K562 (cell line): Measurements from ENCODE around the gene ANO4. TPM values are rescaled to one million over a fixed set of nuclear protein-coding genes. Genes with fewer than 3 reads are reported as not detected.

Experiments
- ATAC-seq: fragments of 200-7000 bp; cut with Tn5 transposase; 3 replicates; pipeline ENCODE4 v1.9.1; 2020; ENCODE audit warnings: moderate library complexity
- BruUV-seq: library from RNA; stranded (reverse); fragments of 400-500 nt; replicated peaks from 2 replicates; lab custom pipeline; 2021; lab: Mats Ljungman, UMichigan
- CTCF ChIA-PET: fragments of 300-600 bp; formaldehyde crosslinking; extraction: SDS; loops from one replicate; lab custom pipeline; 2021; ENCODE audit warnings: low intra/inter-chr PET ratio; lab: Yijun Ruan, JAX
- POLR2A ChIA-PET: fragments of 300-600, 350-650 bp; sonication (Branson Sonifier 250); formaldehyde crosslinking; extraction: SDS; loops from one replicate; lab custom pipeline; 2021; ENCODE audit warnings: antibody characterized with exemption, inconsistent platforms; lab: Yijun Ruan, JAX
- DNase-seq, 4 experiments: peaks; one replicate each; pipeline versions ENCODE4 v3.0.0 to v3.0.0-alpha.2; 2011 to 2018; ENCODE audit warnings: low spot score in 3 of 4, mixed read lengths in 3 of 4; ENCODE audit errors: extremely low read depth in 1 of 4
- FAIRE-seq: peaks from 2 replicates; lab custom pipeline; 2011; peaks lifted over from hg19 to GRCh38; lab: Jason Lieb, UNC
- H2AFZ ChIP-seq: 2 replicates; pipeline ENCODE4 v1.6.0; 2011; ENCODE audit warnings: low read depth, low read length, control low read depth, inconsistent platforms
- H3K27ac ChIP-seq: fragments of 200-600 bp; 3 replicates; pipeline ENCODE4 v1.8.0; 2011; ENCODE audit warnings: low read depth, mild to moderate bottlenecking, control low read depth, inconsistent platforms, low read length, moderate library complexity, mixed read lengths; ENCODE audit errors: extremely low read depth
- H3K27me3 ChIP-seq, 2 experiments: fragments of 300-600 bp in 1 of 2; 2 replicates in 1 of 2; 3 replicates in 1 of 2; pipeline versions ENCODE4 v1.6.0 to v1.8.0; 2011; ENCODE audit warnings: inconsistent platforms in 2 of 2, low read length in 2 of 2, mild to moderate bottlenecking in 1 of 2, mixed read lengths in 1 of 2, moderate library complexity in 1 of 2; ENCODE audit not compliant: control insufficient read depth in 2 of 2, insufficient read depth in 2 of 2
- H3K36me3 ChIP-seq: fragments of 300-600 bp; 3 replicates; pipeline ENCODE4 v1.8.0; 2011; ENCODE audit warnings: mild to moderate bottlenecking, low read length, inconsistent platforms; ENCODE audit not compliant: control insufficient read depth, insufficient read depth
- H3K4me1 ChIP-seq, 2 experiments: fragments of 200-600 bp in 1 of 2; replicated peaks in 1 of 2; 2 replicates in 1 of 2; 3 replicates in 1 of 2; pipeline versions ENCODE4 v1.5.1 to v1.8.0; 2011; ENCODE audit warnings: inconsistent platforms in 2 of 2, low read length in 2 of 2, mild to moderate bottlenecking in 1 of 2, mixed read lengths in 1 of 2, moderate library complexity in 1 of 2; ENCODE audit not compliant: control insufficient read depth in 2 of 2, insufficient read depth in 2 of 2
- H3K4me2 ChIP-seq: 2 replicates; pipeline ENCODE4 v1.6.1; 2011; ENCODE audit warnings: low read length, control low read depth, inconsistent platforms, mixed read lengths; ENCODE audit not compliant: insufficient read depth
- H3K4me3 ChIP-seq: fragments of 200-600 bp; sonication (generic), shearing (Covaris generic); 2 replicates; pipeline ENCODE4 v1.5.1; 2016; ENCODE audit warnings: control low read depth, inconsistent platforms
- H3K79me2 ChIP-seq: fragments of 200-600 bp; 3 replicates; pipeline ENCODE4 v1.8.0; 2011; ENCODE audit warnings: low read length, inconsistent platforms; ENCODE audit not compliant: control insufficient read depth, insufficient read depth
- H3K9ac ChIP-seq, 2 experiments: 2 replicates each; pipeline versions ENCODE4 v1.6.0 to v1.6.1; 2011; ENCODE audit warnings: low read depth in 2 of 2, low read length in 2 of 2, control low read depth in 1 of 2, inconsistent platforms in 1 of 2, mild to moderate bottlenecking in 1 of 2, mixed read lengths in 1 of 2; ENCODE audit not compliant: insufficient read depth in 1 of 2
- H3K9me1 ChIP-seq: one replicate; pipeline ENCODE4 v1.6.0; 2011; ENCODE audit warnings: inconsistent platforms, mild to moderate bottlenecking, low read length, moderate library complexity; ENCODE audit not compliant: control insufficient read depth, insufficient read depth
- H3K9me3 ChIP-seq: replicated peaks from 2 replicates; pipeline ENCODE4 v1.5.1; 2011; ENCODE audit warnings: low read depth, low read length, inconsistent platforms; ENCODE audit not compliant: control insufficient read depth, insufficient read depth
- H4K20me1 ChIP-seq: replicated peaks from 2 replicates; pipeline ENCODE4 v1.6.1; 2011; ENCODE audit warnings: low read length, inconsistent platforms, mixed read lengths; ENCODE audit not compliant: control insufficient read depth, insufficient read depth
- BRF1 ChIP-seq: IDR thresholded peaks from 3 replicates; pipeline ENCODE4 v1.6.1; 2011; ENCODE audit warnings: borderline replicate concordance, mild to moderate bottlenecking; ENCODE audit not compliant: insufficient read length; ENCODE audit errors: extremely low read depth
- DIDO1 ChIP-seq: fragments of 450-650 bp; IDR thresholded peaks from 2 replicates; pipeline ENCODE4 v1.6.1; 2016; ENCODE audit warnings: low read depth, missing biosample characterization, missing genetic modification characterization
- GTF2E2 ChIP-seq: fragments of 200-800 bp; sonication (Bioruptor generic); IDR thresholded peaks from 2 replicates; pipeline ENCODE4 v1.6.1; 2016; ENCODE audit warnings: missing genetic modification characterization, missing compliant biosample characterization
- NEUROD1 ChIP-seq: fragments of 150-350 bp; IDR thresholded peaks from 2 replicates; pipeline ENCODE4 v1.6.1; 2014; ENCODE audit warnings: borderline replicate concordance, low read length, low read depth; ENCODE audit not compliant: partially characterized antibody
- PHF20 ChIP-seq: fragments of 450-650 bp; IDR thresholded peaks from 2 replicates; pipeline ENCODE4 v1.6.1; 2018; ENCODE audit not compliant: partially characterized antibody
- RBFOX2 ChIP-seq: fragments of 200-400 bp; formaldehyde crosslinking; IDR thresholded peaks from 2 replicates; pipeline ENCODE4 v1.6.1; 2017; ENCODE audit warnings: low read depth, mild to moderate bottlenecking, low read length, moderate library complexity
- SMAD2 ChIP-seq: fragments of 150-350 bp; IDR thresholded peaks from 2 replicates; pipeline ENCODE4 v1.6.1; 2014; ENCODE audit warnings: low read depth, mild to moderate bottlenecking, low read length
- STAG1 ChIP-seq: sonication (generic); formaldehyde crosslinking; IDR thresholded peaks from 2 replicates; pipeline ENCODE4 v1.5.0; 2020; ENCODE audit warnings: missing genetic modification reagents, borderline replicate concordance
- ZBTB9 ChIP-seq: fragments of 450-650 bp; formaldehyde crosslinking; IDR thresholded peaks from 2 replicates; pipeline ENCODE4 v1.4.0; 2020; ENCODE audit warnings: mild to moderate bottlenecking, moderate library complexity
- WGBS: fragments of 100-300 bp; shearing (Covaris generic); methylation state at CpG from one replicate; pipeline ENCODE4 v1.1.6; 2016; ENCODE audit warnings: low coverage, mixed read lengths; ENCODE audit not compliant: insufficient coverage; ENCODE audit errors: missing lambda C conversion rate; 5-methylcytosine and 5-hydroxymethylcytosine counted together
- in situ Hi-C: fragments of 300-500 bp; cut with MboI; formaldehyde crosslinking; loops from 4 replicates; pipeline ENCODE4 v1.15.0; 2018; ENCODE audit warnings: inconsistent platforms, mixed read lengths
- intact Hi-C: fragments of 100-400 bp; cut with micrococcal nuclease; formaldehyde crosslinking; loops from 2 replicates; pipeline ENCODE4 v1.14.2; 2022
- polyA plus RNA-seq, 8 experiments: library from polyadenylated mRNA; depleted of rRNA in 4 of 8; stranded (reverse) in 5 of 8; unstranded in 3 of 8; fragments of >200 nt; fragmentation: Nextera tagmentation in 2 of 8; fragmentation: Illumina TruSeq in 1 of 8; extraction: Ambion mirVana in 2 of 8; extraction: Trizol in 1 of 8; gene quantifications; 2 replicates each; pipeline versions ENCODE4 v1.2.1 to v1.2.3, GENCODE V29; 2011 to 2014; ENCODE audit warnings: inconsistent platforms in 1 of 8, missing spikeins in 1 of 8
- total RNA-seq, 7 experiments: library from RNA; depleted of rRNA in 6 of 7; stranded (reverse); fragments of >200 nt in 6 of 7; fragmentation: Illumina TruSeq in 2 of 7; extraction: Trizol in 2 of 7; gene quantifications; 2 replicates each; pipeline versions ENCODE4 v1.2.1 to v1.2.3, GENCODE V29; 2011 to 2021; ENCODE audit warnings: low replicate concordance in 1 of 7
- TF ChIP-seq, protein P1 (sequence below): sonication (generic); formaldehyde crosslinking; IDR thresholded peaks from 2 replicates; pipeline ENCODE4 v1.8.0; 2022; ENCODE audit warnings: mild to moderate bottlenecking, missing genetic modification reagents, borderline replicate concordance

The ANO4 gene
- total and polyA plus RNA-seq, 9 of the 15 experiments (the other 6 are each of a cell fraction or from before 2014, with no cell fraction given): not detected

- Histone ChIP-seq H3K4me1 (no peaks in the 10 kb centered on the region), H3K4me2 (no peak overlapping the region), H2AFZ (no peak overlapping the region), H3K27ac (no peak overlapping the region), H3K9me3 (no peaks in the 10 kb centered on the region), H3K9ac (no peak overlapping the region), H3K9me1 (no peaks in the 10 kb centered on the region), H3K4me3 (no peak overlapping the region), H3K36me3 (no peaks in the 10 kb centered on the region), H3K79me2 (no peaks in the 10 kb centered on the region), H4K20me1 (no peaks in the 10 kb centered on the region), H3K27me3 (no peaks in the 10 kb centered on the region)
- ChIA-PET CTCF (interaction anchor here (0.5 kb wide), 1 partner anchor 46 kb away, joined by 3 read pairs; no protein-coding TSS in a partner anchor), POLR2A (no interaction called here)
- no TSS peak for BruUV-seq
- DNase-seq (no peak), FAIRE-seq (no peak), ATAC-seq (no peak)
- TF ChIP-seq ZBTB9 (CRISPR knock-in tag): no peak
- in situ Hi-C loops: no loop called here
- intact Hi-C loops: no loop called here
- 0% methylated on average over 4 of the region's 4 CpGs for WGBS
Observed at GRCh38 chr12:100867639-100868393, 73.2 kb downstream of the ANO4 start.

- ATAC-seq (no peak), DNase-seq (no peak), FAIRE-seq (no peak)
- Histone ChIP-seq H3K4me2 (no peak overlapping the region), H3K9ac (no peak overlapping the region), H4K20me1 (no peaks in the 10 kb centered on the region), H3K9me1 (no peaks in the 10 kb centered on the region), H2AFZ (no peak overlapping the region), H3K79me2 (no peaks in the 10 kb centered on the region), H3K4me3 (no peak overlapping the region), H3K27ac (no peak overlapping the region), H3K4me1 (no peaks in the 10 kb centered on the region), H3K9me3 (no peaks in the 10 kb centered on the region), H3K27me3 (no peaks in the 10 kb centered on the region), H3K36me3 (no peaks in the 10 kb centered on the region)
- no TSS peak for BruUV-seq
- POLR2A ChIA-PET: no interaction called here
- WGBS: 0% methylated on average over 1 of the region's 1 CpG
- intact Hi-C loops (no loop called here), in situ Hi-C loops (no loop called here)
- CTCF ChIA-PET: no interaction called here
- TF ChIP-seq PHF20 (no peak), BRF1 (no peak), DIDO1 (tag) (no peak), RBFOX2 (no peak), NEUROD1 (no peak), SMAD2 (no peak), GTF2E2 (tag) (no peak), STAG1 (CRISPR knock-in tag) (no peak)
- TF ChIP-seq, protein P1, sequence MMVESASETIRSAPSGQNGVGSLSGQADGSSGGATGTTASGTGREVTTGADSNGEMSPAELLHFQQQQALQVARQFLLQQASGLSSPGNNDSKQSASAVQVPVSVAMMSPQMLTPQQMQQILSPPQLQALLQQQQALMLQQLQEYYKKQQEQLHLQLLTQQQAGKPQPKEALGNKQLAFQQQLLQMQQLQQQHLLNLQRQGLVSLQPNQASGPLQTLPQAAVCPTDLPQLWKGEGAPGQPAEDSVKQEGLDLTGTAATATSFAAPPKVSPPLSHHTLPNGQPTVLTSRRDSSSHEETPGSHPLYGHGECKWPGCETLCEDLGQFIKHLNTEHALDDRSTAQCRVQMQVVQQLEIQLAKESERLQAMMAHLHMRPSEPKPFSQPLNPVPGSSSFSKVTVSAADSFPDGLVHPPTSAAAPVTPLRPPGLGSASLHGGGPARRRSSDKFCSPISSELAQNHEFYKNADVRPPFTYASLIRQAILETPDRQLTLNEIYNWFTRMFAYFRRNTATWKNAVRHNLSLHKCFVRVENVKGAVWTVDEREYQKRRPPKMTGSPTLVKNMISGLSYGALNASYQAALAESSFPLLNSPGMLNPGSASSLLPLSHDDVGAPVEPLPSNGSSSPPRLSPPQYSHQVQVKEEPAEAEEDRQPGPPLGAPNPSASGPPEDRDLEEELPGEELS: no peak
Observed at GRCh38 chr12:100868487-100868886, 73.9 kb downstream of the ANO4 start.
